ENCODE measurements around the gene IL6. TPM values are rescaled to one million over a fixed set of nuclear protein-coding genes. Genes with fewer than 3 reads are reported as not detected.

The IL6 gene
- total and polyA plus RNA-seq, 2 of the 8 experiments (the other 6 are each of a cell fraction or from before 2014, with no cell fraction given): 0.12 to 0.41 TPM

- TF ChIP-seq, protein P1, sequence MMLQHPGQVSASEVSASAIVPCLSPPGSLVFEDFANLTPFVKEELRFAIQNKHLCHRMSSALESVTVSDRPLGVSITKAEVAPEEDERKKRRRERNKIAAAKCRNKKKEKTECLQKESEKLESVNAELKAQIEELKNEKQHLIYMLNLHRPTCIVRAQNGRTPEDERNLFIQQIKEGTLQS (IDR thresholded peaks at IDR 0.05; ENCODE audit: insufficient read depth, low read depth, low read length): no peak
- TF ChIP-seq BCL11A (IDR thresholded peaks at IDR 0.05; ENCODE audit: low read depth in 2 of 2, low read length in 2 of 2) (no peak), TBP (IDR thresholded peaks at IDR 0.05; ENCODE audit: low read depth, low read length) (no peak), SUZ12 (IDR thresholded peaks at IDR 0.05; ENCODE audit: low read length) (no peak), SIRT6 (IDR thresholded peaks at IDR 0.05; ENCODE audit: low read length) (no peak), SP2 (IDR thresholded peaks at IDR 0.05; ENCODE audit: low read length) (no peak)
These were observed 30.3 kb upstream of the IL6 start (continued) for GRCh38 chr7:22696541-22697228.
